DMS114 treated with DMSO at 0.1 percent for 48 hours (cell line): ENCODE results near the gene CEP170B.
"Not testable (repeated sequence)": the region's sequence is repeated elsewhere in the genome, so short reads cannot be mapped to it uniquely, and the experiment has no call there.

Source experiments
- DNase-seq: peaks from one replicate; lab custom pipeline; 2025; ENCODE audit not compliant: unreplicated experiment; lab: John Stamatoyannopoulos, UW

CEP170B gene

GRCh38 chr14:104865081-104865630 lies at the start of gene CEP170B:
TSS of gene CEP170B (plus strand) at chr14:104865268. CDS start at chr14:104868451, 3,183 bp downstream.
- DNase-seq: no peak

GRCh38 chr14:104816616-104816884 lies 48.5 kb upstream of the CEP170B start:
- no peak for DNase-seq

DNA sequence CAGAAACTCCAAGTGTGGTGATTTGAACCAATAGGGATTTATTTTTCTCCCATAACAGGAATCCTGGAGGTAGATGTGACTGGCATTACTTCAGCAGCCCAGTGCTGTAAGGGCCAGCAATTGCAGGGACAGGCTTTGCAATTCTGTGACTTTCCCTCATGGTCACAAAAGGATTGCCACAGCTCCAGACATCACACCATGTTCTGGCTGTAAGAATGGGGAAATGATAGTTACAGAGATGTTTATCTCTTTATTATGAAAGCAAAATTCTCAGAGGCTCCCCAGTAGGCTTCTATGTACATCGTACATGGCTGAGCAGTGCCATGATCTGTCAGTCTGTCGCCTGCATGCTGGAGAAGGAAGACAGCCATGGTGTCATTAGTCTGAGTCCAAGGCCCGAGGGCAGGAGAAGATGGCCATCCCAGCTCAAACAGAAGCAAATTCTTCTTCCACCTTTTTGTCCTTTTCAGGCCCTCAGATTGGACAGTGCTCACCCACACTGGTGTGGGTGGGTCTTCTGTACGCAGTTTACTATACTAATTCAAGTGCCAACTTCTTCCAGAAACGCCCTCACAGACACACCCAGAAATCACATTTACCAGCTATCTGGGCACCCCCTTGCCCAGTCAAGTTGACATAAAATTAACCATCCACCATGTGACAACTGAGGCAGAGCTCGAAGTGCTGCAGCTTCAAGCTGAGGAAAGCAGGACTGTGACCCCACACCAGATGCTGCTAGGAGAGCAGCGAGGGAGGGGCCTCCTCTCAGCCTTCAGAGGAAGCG lies 46.9 kb upstream of the CEP170B start:
- no peak for DNase-seq

DNA sequence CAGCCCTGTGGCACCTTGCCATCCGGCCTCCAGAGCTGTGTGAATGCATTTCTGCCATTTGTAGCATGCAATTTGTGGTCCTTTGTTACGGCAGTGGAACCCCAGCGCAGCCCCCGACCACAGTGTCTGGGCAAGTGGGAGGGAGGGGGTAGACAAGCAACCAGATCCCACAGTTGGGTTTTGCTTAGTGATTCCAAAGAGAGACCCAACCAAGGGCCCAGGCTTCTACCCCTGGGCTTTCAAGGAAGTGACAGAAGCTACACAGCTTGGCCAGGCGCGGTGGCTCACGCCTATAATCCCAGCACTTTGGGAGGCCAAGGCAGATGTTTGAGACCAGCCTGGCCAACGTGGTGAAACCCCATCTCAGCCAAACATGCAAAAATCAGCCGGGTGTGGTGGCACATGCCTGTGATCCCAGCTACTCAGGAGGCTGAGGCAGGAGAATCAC lies 46.3 kb upstream of the CEP170B start:
- no peak for DNase-seq

- DNase-seq: no peak
These were observed 45.7 kb upstream of the CEP170B start for GRCh38 chr14:104819361-104819781.

- DNase-seq: peak; percentile 64
These were observed 44.3 kb upstream of the CEP170B start for GRCh38 chr14:104820669-104821228.

- DNase-seq: no peak
These were observed 43.7 kb upstream of the CEP170B start for GRCh38 chr14:104821229-104821945.

- DNase-seq: no peak
These were observed 43.0 kb upstream of the CEP170B start for GRCh38 chr14:104821971-104822608.

DNA sequence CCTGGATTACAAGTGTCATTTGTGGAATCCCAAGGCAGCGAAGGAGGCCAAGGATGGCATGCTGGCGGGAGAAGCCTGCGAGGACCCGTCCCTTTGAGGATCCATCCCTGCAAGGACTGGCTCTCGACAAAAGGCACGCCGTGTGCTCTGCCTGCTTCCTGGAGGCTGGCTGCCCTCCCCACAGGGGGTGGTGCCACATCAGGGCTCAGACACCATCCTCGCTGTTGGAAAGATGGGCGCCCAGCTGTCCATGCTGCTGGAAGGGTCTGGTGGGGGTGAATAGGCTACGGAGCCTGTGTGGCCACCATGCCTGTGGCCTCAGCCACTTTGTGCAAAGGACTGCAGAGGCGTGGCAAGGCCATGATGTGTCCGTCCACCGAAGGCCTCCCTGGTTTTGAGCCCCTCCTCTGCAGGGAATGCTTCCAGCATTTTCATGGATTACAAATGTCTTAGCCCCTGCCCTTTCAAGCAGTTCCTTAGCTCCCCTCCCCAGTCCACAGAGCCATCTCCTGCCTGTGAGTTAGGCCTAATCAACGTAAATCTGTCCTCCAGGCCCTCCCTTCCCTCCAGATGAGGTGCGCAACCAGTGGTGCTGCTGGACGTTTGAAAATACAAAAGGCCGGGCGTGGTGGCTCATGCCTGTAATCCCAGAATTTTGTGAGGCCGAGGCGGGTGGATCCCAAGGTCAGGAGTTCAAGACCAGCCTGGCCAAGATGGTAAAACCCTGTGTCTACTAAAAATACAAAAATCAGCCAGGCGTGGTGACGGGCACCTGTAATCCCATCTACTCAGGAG lies 42.0 kb upstream of the CEP170B start:
- no peak for DNase-seq

- DNase-seq: no peak
These were observed 40.6 kb upstream of the CEP170B start for GRCh38 chr14:104824353-104824997.

- peak; percentile 52 for DNase-seq
These were observed 38.7 kb upstream of the CEP170B start for GRCh38 chr14:104826189-104826860.

- no peak for DNase-seq
These were observed 38.2 kb upstream of the CEP170B start for GRCh38 chr14:104826861-104827176.

DNA sequence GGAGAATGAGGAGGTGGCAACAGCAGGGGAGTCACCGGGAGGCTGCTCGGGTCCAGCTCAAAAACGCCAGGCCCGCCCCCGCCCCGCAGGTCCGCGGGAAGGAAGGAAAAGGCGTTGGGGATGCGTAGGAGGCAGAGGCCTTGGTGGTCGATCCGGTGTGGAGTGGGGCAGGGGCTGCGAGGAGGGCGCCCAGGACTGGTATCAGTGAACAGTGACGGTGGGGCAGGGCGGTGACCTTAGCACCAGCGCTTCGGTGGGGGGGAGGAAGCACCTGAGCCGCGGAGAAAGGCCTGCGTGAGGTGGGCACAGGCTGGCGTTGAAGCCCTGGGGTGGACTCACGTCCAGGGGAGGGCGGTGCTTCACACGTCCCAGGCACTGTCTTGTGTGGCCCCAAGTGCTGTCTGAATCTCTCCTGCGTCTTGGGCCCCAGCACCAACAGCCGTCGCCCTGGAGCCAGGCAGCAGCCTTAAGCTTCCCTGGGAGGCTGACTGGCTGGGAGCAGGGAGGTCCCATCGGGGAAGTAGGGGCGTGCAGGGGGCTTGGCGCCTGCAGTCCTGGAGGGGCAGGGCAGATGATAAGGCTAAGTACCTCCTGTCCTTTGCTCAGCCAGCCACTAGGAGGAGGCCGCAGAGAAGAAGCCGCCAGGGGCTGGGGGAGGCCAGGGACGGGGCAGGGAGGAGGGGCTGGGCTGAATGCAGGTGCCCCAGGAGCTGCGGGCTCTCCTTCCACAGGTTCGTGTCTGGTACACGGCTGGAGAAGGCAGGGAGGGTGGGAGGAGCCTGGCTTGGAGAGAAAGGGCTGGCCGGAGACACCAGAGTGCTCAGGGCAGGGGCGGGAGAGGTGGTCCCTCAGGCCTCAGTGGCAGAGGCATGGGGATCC lies 37.7 kb upstream of the CEP170B start:
- peak; percentile 65 for DNase-seq

- DNase-seq: no peak
These were observed 34.3 kb upstream of the CEP170B start for GRCh38 chr14:104830781-104831180.

GRCh38 chr14:104836171-104836935 lies 28.7 kb upstream of the CEP170B start:
- DNase-seq: not testable (repeated sequence)

DNA sequence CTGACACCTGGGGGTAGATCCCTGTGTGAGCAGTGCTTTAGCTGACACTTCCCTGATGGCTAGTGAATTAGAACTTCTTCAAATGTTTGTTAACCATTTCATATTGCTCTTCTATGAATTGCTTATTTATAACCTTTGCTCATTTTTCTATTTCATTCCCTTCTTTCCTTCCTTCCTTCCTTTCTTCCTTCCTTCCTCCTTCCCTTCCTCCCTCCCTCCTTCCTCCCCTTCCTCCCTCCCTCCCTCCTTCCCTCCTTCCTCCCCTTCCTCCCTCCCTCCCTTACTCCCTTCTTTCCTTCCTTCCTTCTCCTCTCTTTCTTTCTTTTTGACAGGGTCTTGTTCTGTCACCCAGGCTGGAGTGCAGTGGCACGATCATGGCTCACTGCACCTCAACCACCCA lies 23.3 kb upstream of the CEP170B start:
- DNase-seq: no peak

- no peak for DNase-seq
These were observed 22.1 kb upstream of the CEP170B start for GRCh38 chr14:104843006-104843405.
